SK-N-SH (cell line): ENCODE results near the gene TICAM2. TPM values are rescaled to one million over a fixed set of nuclear protein-coding genes. Genes with fewer than 3 reads are reported as not detected.

Experiments used
- CTCF ChIA-PET: fragments of 300-600, 350-600 bp; formaldehyde crosslinking; extraction: SDS; loops from one replicate; lab custom pipeline; 2021; lab: Yijun Ruan, JAX
- POLR2A ChIA-PET: fragments of 350-600 bp; sonication (Branson Sonifier 250); formaldehyde crosslinking; extraction: SDS; loops from one replicate; lab custom pipeline; 2020; ENCODE audit warnings: antibody characterized with exemption, inconsistent platforms; lab: Yijun Ruan, JAX
- DNase-seq: peaks from one replicate; pipeline ENCODE4 v3.0.0; 2012
- H2AFZ ChIP-seq: fragments of 200-600 bp; sonication (generic); 2 replicates; pipeline ENCODE4 v1.8.1; 2016; ENCODE audit warnings: antibody characterized with exemption, mild to moderate bottlenecking, low read depth
- H3F3A ChIP-seq: fragments of 200-600 bp; sonication (generic); replicated peaks from 2 replicates; pipeline ENCODE3; 2016; ENCODE audit warnings: antibody characterized with exemption, mild to moderate bottlenecking; ENCODE audit not compliant: insufficient read depth
- H3K27ac ChIP-seq, 2 experiments: fragments of 200-500 bp in 1 of 2; fragments of 200-600 bp in 1 of 2; sonication (Bioruptor generic) in 1 of 2; sonication (generic), shearing (Covaris generic) in 1 of 2; 2 replicates each; pipeline versions ENCODE4 v1.5.1 to v1.6.1; 2014 to 2016; ENCODE audit warnings: low read depth in 2 of 2, inconsistent platforms in 1 of 2, low read length in 1 of 2, mild to moderate bottlenecking in 1 of 2, mixed read lengths in 1 of 2
- H3K27me3 ChIP-seq: fragments of 200-600 bp; sonication (generic), shearing (Covaris generic); 2 replicates; pipeline ENCODE4 v1.6.1; 2016; ENCODE audit warnings: mixed run types; ENCODE audit not compliant: insufficient read depth
- H3K36me3 ChIP-seq, 2 experiments: fragments of 200-500 bp in 1 of 2; fragments of 200-600 bp in 1 of 2; sonication (Bioruptor generic) in 1 of 2; sonication (generic) in 1 of 2; replicated peaks in 1 of 2; 2 replicates each; pipeline versions ENCODE3 to v1.5.1; 2014 to 2016; ENCODE audit warnings: low read length in 1 of 2, mild to moderate bottlenecking in 1 of 2; ENCODE audit not compliant: insufficient read depth in 2 of 2, control insufficient read depth in 1 of 2
- H3K4me1 ChIP-seq, 2 experiments: fragments of 200-500 bp in 1 of 2; fragments of 200-600 bp in 1 of 2; sonication (Bioruptor generic) in 1 of 2; sonication (generic), shearing (Covaris generic) in 1 of 2; 2 replicates each; pipeline versions ENCODE4 v1.5.1 to v1.6.1; 2014 to 2016; ENCODE audit warnings: low read depth in 1 of 2, low read length in 1 of 2, mixed run types in 1 of 2; ENCODE audit not compliant: insufficient read depth in 2 of 2, control insufficient read depth in 1 of 2
- H3K4me2 ChIP-seq: fragments of 200-600 bp; sonication (generic), shearing (Covaris generic); 2 replicates; pipeline ENCODE4 v1.6.1; 2017; ENCODE audit warnings: mixed run types
- H3K4me3 ChIP-seq, 2 experiments: fragments of 200-500 bp in 1 of 2; fragments of 200-600 bp in 1 of 2; sonication (Bioruptor generic) in 1 of 2; sonication (generic), shearing (Covaris generic) in 1 of 2; 2 replicates each; pipeline versions ENCODE4 v1.5.1 to v1.8.1; 2014 to 2016; ENCODE audit warnings: low read depth in 2 of 2, inconsistent platforms in 1 of 2, low read length in 1 of 2, mild to moderate bottlenecking in 1 of 2, mixed read lengths in 1 of 2, moderate library complexity in 1 of 2
- H3K79me2 ChIP-seq: fragments of 200-600 bp; sonication (generic); 2 replicates; pipeline ENCODE4 v1.8.1; 2017; ENCODE audit warnings: mild to moderate bottlenecking; ENCODE audit not compliant: insufficient read depth
- H3K9ac ChIP-seq: fragments of 200-600 bp; sonication (generic); 2 replicates; pipeline ENCODE4 v1.6.1; 2017; ENCODE audit warnings: mixed run types
- H3K9me2 ChIP-seq: fragments of 200-600 bp; sonication (generic); 2 replicates; pipeline ENCODE4 v1.6.1; 2017; ENCODE audit warnings: mixed run types
- H3K9me3 ChIP-seq: fragments of 200-600 bp; sonication (generic); 2 replicates; pipeline ENCODE4 v1.6.1; 2017; ENCODE audit warnings: mixed run types, mild to moderate bottlenecking, moderate library complexity
- H4K20me1 ChIP-seq: fragments of 200-600 bp; sonication (generic); 2 replicates; pipeline ENCODE4 v1.6.1; 2017; ENCODE audit warnings: mild to moderate bottlenecking, mixed run types; ENCODE audit not compliant: insufficient read depth
- CHD2 ChIP-seq: fragments of 150-350 bp; IDR thresholded peaks from 2 replicates; pipeline ENCODE4 v1.6.1; 2018; ENCODE audit warnings: low read length; ENCODE audit not compliant: partially characterized antibody
- EP300 ChIP-seq, 2 experiments: IDR thresholded peaks; 2 replicates each; pipeline versions ENCODE4 v1.4.0 to v1.6.1; 2012; ENCODE audit warnings: borderline replicate concordance in 1 of 2, low read depth in 1 of 2, low read length in 1 of 2
- EZH2phosphoT487 ChIP-seq: fragments of 200-600 bp; sonication (generic); IDR thresholded peaks from 2 replicates; pipeline ENCODE4 v1.6.1; 2017; ENCODE audit warnings: low read depth, mixed run types, mild to moderate bottlenecking, antibody characterized with exemption, moderate library complexity, borderline replicate concordance
- FOXJ3 ChIP-seq: sonication (generic); formaldehyde crosslinking; IDR thresholded peaks from 2 replicates; pipeline ENCODE4 v1.5.1; 2020; ENCODE audit warnings: mild to moderate bottlenecking, missing genetic modification reagents
- FOXM1 ChIP-seq: IDR thresholded peaks from 2 replicates; pipeline ENCODE4 v1.4.0; 2012; ENCODE audit warnings: low read depth, mild to moderate bottlenecking
- GABPA ChIP-seq: IDR thresholded peaks from 2 replicates; pipeline ENCODE4 v1.4.0; 2012; ENCODE audit warnings: low read depth, mild to moderate bottlenecking
- JUND ChIP-seq: IDR thresholded peaks from 2 replicates; pipeline ENCODE4 v1.4.0; 2012
- MXI1 ChIP-seq: IDR thresholded peaks from 2 replicates; pipeline ENCODE4 v1.6.1; 2012; ENCODE audit warnings: mild to moderate bottlenecking, low read depth, low read length, improper control_type of control experiment
- NRF1 ChIP-seq: IDR thresholded peaks from 2 replicates; pipeline ENCODE4 v1.6.1; 2012; ENCODE audit warnings: low read depth, mild to moderate bottlenecking, low read length
- POLR2AphosphoS5 ChIP-seq: IDR thresholded peaks from 2 replicates; pipeline ENCODE4 v1.6.1; 2012; ENCODE audit warnings: low read depth, low read length
- RAD21 ChIP-seq: IDR thresholded peaks from 2 replicates; pipeline ENCODE4 v1.6.1; 2012; ENCODE audit warnings: mild to moderate bottlenecking, low read length
- RCOR1 ChIP-seq: fragments of 150-350 bp; IDR thresholded peaks from 2 replicates; pipeline ENCODE4 v1.6.1; 2017; ENCODE audit warnings: antibody characterized with exemption, low read length
- RFX5 ChIP-seq: IDR thresholded peaks from 2 replicates; pipeline ENCODE4 v1.6.1; 2012; ENCODE audit warnings: mild to moderate bottlenecking, improper control_type of control experiment, low read length
- RXRA ChIP-seq: IDR thresholded peaks from 2 replicates; pipeline ENCODE4 v1.4.0; 2012; ENCODE audit warnings: low read depth, mild to moderate bottlenecking, borderline replicate concordance
- SIN3A ChIP-seq: IDR thresholded peaks from 2 replicates; pipeline ENCODE4 v1.6.1; 2012; ENCODE audit warnings: low read depth, mild to moderate bottlenecking, low read length, moderate library complexity, borderline replicate concordance
- SMC3 ChIP-seq: IDR thresholded peaks from 2 replicates; pipeline ENCODE4 v1.6.1; 2012; ENCODE audit warnings: low read depth, low read length, improper control_type of control experiment
- TAF1 ChIP-seq: IDR thresholded peaks from 2 replicates; pipeline ENCODE4 v1.6.1; 2012; ENCODE audit warnings: low read depth, mild to moderate bottlenecking, low read length, moderate library complexity, borderline replicate concordance
- TCF12 ChIP-seq: IDR thresholded peaks from 2 replicates; pipeline ENCODE4 v1.4.0; 2012
- YY1 ChIP-seq: IDR thresholded peaks from 2 replicates; pipeline ENCODE4 v1.4.0; 2012; ENCODE audit warnings: low read depth, mild to moderate bottlenecking
- WGBS: methylation state at CpG from one replicate; pipeline ENCODE4 v1.1.6; 2017; ENCODE audit warnings: low lambda C conversion rate; 5-methylcytosine and 5-hydroxymethylcytosine counted together
- polyA plus RNA-seq, 3 experiments: library from polyadenylated mRNA; depleted of rRNA; stranded (reverse); fragments of >200 nt; gene quantifications; 2 replicates each; pipeline ENCODE4 v1.2.3, GENCODE V29; 2012
- TF ChIP-seq, protein P1 (sequence below): IDR thresholded peaks from 2 replicates; pipeline ENCODE4 v1.4.0; 2012; ENCODE audit warnings: low read depth
- TF ChIP-seq, protein P2 (sequence below): IDR thresholded peaks from 2 replicates; pipeline ENCODE4 v1.4.0; 2012; ENCODE audit warnings: low read depth, borderline replicate concordance
- TF ChIP-seq, protein P3 (sequence below): IDR thresholded peaks from 2 replicates; pipeline ENCODE4; 2012

Gene TICAM2
- polyA plus RNA-seq, 1 of the 3 experiments (the other 2 are of a cell fraction) = not detected

DNA sequence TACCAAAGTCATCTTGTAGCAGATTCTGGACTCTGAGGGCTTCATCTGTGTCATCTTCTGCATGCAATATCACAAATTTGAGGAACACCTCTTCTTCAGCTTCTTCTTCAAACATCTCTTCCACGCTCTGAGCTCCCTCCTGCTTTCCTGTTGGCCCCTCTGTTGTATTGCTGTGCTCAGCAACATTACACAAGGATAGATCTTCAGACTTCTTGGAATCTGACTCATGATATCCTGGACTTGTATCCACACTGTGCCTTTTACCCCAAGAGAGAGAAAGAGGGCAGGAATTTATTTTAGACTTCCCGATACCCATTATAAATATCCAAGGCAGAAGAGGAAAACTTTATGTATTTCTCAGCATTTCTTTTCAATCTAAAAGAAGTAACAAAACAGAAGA is 21.3 kb downstream of the TICAM2 start:
- H3K79me2 ChIP-seq = no peaks in the 10 kb centered on the region; the same call in 1 of the 2 replicates
- H3K9me2 ChIP-seq = no peaks in the 10 kb centered on the region
- H3F3A ChIP-seq = peaks cover 16% of the 10 kb centered on the region
- H3K4me1 ChIP-seq = peaks cover 0 to 12% of the 10 kb centered on the region in 2 experiments; a peak in 1 of 4 replicates
- DNase-seq = no peak
- 0 out of 2 replicates have a peak, but pooled peaks cover 3% of the 10 kb centered on the region for H3K9me3 ChIP-seq
- CTCF ChIA-PET = interaction anchor here (1.8 kb wide), 1 partner anchor 271 kb away, joined by 10 read pairs; no protein-coding TSS in a partner anchor
- no peak overlapping the region for H3K27ac ChIP-seq
- no peak overlapping the region for H3K4me3 ChIP-seq
- H3K27me3 ChIP-seq = no peaks in the 10 kb centered on the region
- no peak overlapping the region for H2AFZ ChIP-seq
- WGBS = 97% methylated on average over 2 of the region's 2 CpGs
- TF ChIP-seq RCOR1 (no peak), YY1 (no peak), TAF1 (no peak), FOXM1 (no peak), CHD2 (no peak), RFX5 (no peak), EZH2phosphoT487 (no peak), NRF1 (no peak)
- H3K36me3 ChIP-seq = peaks cover 2 to 23% of the 10 kb centered on the region in 2 experiments
- no peak overlapping the region for H3K9ac ChIP-seq
- H4K20me1 ChIP-seq = no peaks in the 10 kb centered on the region
- no peak overlapping the region for H3K4me2 ChIP-seq
- POLR2A ChIA-PET = no interaction called here

DNA sequence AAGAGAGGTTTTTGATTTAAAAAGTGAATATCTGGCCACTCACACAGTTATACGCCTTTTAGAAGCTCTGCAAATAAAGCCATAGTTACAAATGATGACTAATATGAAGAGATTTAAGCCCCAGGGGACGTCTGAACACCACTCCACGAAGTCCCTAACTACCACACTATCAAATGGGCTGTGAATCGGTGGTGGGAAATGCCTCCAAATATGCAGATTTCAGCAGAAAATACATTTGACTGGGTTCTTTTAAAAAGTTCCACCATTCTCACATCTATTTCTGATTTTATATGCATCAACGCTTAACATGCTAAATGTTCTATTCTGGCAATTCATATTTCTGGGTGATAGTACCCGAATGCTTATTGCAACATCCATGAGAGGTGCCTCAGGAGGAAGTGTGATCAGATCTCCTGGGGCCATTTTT is 22.5 kb downstream of the TICAM2 start:
- Histone ChIP-seq H3K27ac (no peak overlapping the region), H3K4me3 (no peak overlapping the region), H3K4me2 (no peak overlapping the region)
- WGBS = 84% methylated on average over 6 of the region's 6 CpGs
- POLR2A ChIA-PET = no interaction called here
- TF ChIP-seq MXI1 (no peak), SIN3A (no peak), SMC3 (no peak), RXRA (no peak), EP300 (IDR thresholded peaks at IDR 0.05; ENCODE audit: borderline replicate concordance in 1 of 2, low read depth in 1 of 2, low read length in 1 of 2) (no peak), POLR2AphosphoS5 (no peak), FOXJ3 (CRISPR knock-in tag) (no peak), RAD21 (no peak), FOXM1 (no peak), YY1 (no peak), GABPA (no peak), TCF12 (no peak), JUND (no peak), CHD2 (no peak)
- TF ChIP-seq, protein P1, sequence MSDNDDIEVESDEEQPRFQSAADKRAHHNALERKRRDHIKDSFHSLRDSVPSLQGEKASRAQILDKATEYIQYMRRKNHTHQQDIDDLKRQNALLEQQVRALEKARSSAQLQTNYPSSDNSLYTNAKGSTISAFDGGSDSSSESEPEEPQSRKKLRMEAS = no peak
- TF ChIP-seq, protein P2, sequence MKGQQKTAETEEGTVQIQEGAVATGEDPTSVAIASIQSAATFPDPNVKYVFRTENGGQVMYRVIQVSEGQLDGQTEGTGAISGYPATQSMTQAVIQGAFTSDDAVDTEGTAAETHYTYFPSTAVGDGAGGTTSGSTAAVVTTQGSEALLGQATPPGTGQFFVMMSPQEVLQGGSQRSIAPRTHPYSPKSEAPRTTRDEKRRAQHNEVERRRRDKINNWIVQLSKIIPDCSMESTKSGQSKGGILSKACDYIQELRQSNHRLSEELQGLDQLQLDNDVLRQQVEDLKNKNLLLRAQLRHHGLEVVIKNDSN = no peak
- TF ChIP-seq, protein P3, sequence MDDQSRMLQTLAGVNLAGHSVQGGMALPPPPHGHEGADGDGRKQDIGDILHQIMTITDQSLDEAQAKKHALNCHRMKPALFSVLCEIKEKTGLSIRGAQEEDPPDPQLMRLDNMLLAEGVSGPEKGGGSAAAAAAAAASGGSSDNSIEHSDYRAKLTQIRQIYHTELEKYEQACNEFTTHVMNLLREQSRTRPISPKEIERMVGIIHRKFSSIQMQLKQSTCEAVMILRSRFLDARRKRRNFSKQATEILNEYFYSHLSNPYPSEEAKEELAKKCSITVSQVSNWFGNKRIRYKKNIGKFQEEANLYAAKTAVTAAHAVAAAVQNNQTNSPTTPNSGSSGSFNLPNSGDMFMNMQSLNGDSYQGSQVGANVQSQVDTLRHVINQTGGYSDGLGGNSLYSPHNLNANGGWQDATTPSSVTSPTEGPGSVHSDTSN = no peak
- TF ChIP-seq, all 33 proteins: peak for 0
- Histone ChIP-seq H3K79me2 (no peaks in the 10 kb centered on the region; the same call in 1 of the 2 replicates), H3K9me2 (no peaks in the 10 kb centered on the region), H3F3A (peaks cover 16% of the 10 kb centered on the region), H3K27me3 (no peaks in the 10 kb centered on the region), H2AFZ (no peak overlapping the region), H3K9me3 (0 out of 2 replicates have a peak, but pooled peaks cover 3% of the 10 kb centered on the region), H3K4me1 (peaks cover 0 to 17% of the 10 kb centered on the region in 2 experiments; a peak in 1 of 4 replicates), H4K20me1 (no peaks in the 10 kb centered on the region), H3K36me3 (peaks cover 2 to 23% of the 10 kb centered on the region in 2 experiments), H3K9ac (no peak overlapping the region)
- CTCF ChIA-PET = interaction anchor here (6.7 kb wide), 1 partner anchor 269 kb away, joined by 65 read pairs; no protein-coding TSS in a partner anchor
- DNase-seq = no peak
